Nephron progenitor cell (in vitro differentiated cells): ENCODE results near the gene CTTNBP2.
A peak's percentile ranks its signal among the peaks of the same experiment; 100 is the strongest.

Experiments used
- DNase-seq: peaks from one replicate; pipeline ENCODE4 v3.0.0; 2021
- H3K27ac Mint-ChIP-seq: 2 replicates; pipeline ENCODE4 v1.8.0; 2021; ENCODE audit warnings: mild to moderate bottlenecking, moderate library complexity, mixed read lengths
- H3K27me3 Mint-ChIP-seq: 2 replicates; pipeline ENCODE4 v1.8.0; 2021; ENCODE audit warnings: mild to moderate bottlenecking, low read depth, mixed read lengths; ENCODE audit not compliant: poor library complexity
- H3K36me3 Mint-ChIP-seq: 2 replicates; pipeline ENCODE4 v1.8.0; 2021; ENCODE audit warnings: low read depth, mixed read lengths
- H3K4me1 Mint-ChIP-seq: 2 replicates; pipeline ENCODE4 v1.8.0; 2021; ENCODE audit warnings: mixed read lengths
- H3K4me3 Mint-ChIP-seq: 2 replicates; pipeline ENCODE4 v1.8.0; 2021; ENCODE audit warnings: mild to moderate bottlenecking, moderate library complexity, mixed read lengths
- H3K9me3 Mint-ChIP-seq: 2 replicates; pipeline ENCODE4 v1.8.0; 2021; ENCODE audit warnings: mild to moderate bottlenecking, moderate library complexity, mixed read lengths
- TF ChIP-seq, protein P1 (sequence below): fragments of 200-600 bp; sonication (generic); IDR thresholded peaks from 2 replicates; pipeline ENCODE4 v1.5.0; 2021; ENCODE audit warnings: antibody characterized with exemption

The CTTNBP2 gene

DNA sequence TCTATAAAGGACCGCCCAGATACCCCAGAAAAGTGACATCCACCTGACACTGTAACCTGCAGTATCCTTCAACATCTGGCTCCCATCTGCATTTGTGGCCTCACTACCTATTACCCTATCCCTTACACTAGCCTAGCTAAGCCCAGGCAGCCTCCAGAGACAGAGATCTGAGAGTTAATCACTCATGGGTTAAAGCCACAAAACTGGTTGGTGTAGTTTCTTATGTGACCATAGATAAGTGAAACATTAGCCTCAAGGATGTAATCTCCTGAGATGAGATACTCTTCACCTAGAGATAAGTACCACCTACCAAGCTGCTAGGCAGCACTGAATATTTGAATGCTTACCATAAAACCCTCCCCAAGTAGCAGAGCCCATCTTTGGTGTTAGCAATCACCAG lies 35.4 kb downstream of the CTTNBP2 start:
- no peak overlapping the region for H3K27ac Mint-ChIP-seq
- TF ChIP-seq, protein P1, sequence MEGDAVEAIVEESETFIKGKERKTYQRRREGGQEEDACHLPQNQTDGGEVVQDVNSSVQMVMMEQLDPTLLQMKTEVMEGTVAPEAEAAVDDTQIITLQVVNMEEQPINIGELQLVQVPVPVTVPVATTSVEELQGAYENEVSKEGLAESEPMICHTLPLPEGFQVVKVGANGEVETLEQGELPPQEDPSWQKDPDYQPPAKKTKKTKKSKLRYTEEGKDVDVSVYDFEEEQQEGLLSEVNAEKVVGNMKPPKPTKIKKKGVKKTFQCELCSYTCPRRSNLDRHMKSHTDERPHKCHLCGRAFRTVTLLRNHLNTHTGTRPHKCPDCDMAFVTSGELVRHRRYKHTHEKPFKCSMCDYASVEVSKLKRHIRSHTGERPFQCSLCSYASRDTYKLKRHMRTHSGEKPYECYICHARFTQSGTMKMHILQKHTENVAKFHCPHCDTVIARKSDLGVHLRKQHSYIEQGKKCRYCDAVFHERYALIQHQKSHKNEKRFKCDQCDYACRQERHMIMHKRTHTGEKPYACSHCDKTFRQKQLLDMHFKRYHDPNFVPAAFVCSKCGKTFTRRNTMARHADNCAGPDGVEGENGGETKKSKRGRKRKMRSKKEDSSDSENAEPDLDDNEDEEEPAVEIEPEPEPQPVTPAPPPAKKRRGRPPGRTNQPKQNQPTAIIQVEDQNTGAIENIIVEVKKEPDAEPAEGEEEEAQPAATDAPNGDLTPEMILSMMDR = no peak
- H3K4me1 Mint-ChIP-seq = peaks cover 37% of the 10 kb centered on the region
- H3K27me3 Mint-ChIP-seq = no peaks in the 10 kb centered on the region
- H3K4me3 Mint-ChIP-seq = no peak overlapping the region
- H3K36me3 Mint-ChIP-seq = peaks cover 78% of the 10 kb centered on the region
- peaks cover 30% of the 10 kb centered on the region for H3K9me3 Mint-ChIP-seq
- DNase-seq = no peak

DNA sequence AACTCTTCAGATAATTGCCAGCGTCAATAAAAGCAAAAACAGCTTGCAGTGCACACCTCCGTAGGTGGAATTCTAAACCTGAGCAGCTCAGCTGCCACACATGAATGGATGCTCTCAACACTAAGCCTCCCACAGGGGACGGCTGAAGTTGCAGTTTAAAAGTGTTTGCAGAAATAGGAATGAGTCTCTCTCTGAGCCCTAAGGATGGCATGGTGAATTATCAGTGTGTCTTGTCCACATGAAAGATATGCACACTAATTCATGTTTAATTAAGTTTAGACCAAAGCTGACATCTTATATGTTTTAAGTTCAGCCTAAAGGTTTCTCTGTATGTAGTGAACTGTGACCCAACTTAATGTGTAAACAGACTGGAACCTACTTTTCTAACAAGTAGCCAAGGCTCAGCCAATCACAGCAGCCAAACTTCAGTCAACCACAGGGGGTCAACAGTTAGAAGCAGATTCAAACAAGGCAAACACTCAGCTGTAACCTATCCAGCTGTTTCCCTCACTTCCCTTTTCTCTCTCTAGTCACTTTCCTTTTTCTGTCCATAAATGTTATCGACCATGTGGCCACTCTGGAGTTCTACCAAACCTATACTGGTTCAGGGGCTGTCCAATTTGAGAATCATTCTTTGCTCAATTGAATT lies 38.1 kb downstream of the CTTNBP2 start:
- H3K4me3 Mint-ChIP-seq = no peak overlapping the region
- H3K36me3 Mint-ChIP-seq = peaks cover 81% of the 10 kb centered on the region
- peaks cover 49% of the 10 kb centered on the region for H3K4me1 Mint-ChIP-seq
- TF ChIP-seq, protein P1 = no peak
- H3K27ac Mint-ChIP-seq = peak overlapping the region; percentile 73
- no peak for DNase-seq
- no peaks in the 10 kb centered on the region for H3K27me3 Mint-ChIP-seq
- peaks cover 30% of the 10 kb centered on the region for H3K9me3 Mint-ChIP-seq

DNA sequence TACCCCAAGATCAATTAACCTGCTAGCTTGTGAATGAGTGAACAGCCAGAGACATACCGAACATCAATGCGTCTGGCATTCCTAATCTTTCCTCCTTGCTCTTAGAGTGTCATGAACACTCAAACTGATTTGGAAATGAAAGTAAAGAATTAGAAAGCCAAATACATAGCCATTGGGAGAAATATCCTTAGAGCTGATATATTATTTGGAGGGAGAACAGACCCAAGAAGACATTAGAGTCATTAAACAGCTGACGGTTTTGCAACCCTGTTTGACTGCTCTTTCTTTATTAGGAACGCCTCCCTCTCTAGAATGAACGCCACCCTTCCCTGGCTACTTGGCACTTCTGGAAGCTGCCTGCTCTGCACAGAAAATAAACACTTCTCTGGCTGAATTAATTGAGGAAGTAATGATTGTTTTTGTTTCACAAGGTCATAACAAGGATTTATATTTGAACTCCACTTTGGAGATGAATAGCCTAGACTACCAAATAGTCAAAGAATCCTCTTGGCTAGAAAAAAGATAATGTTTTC lies 42.8 kb downstream of the CTTNBP2 start:
- DNase-seq = no peak
- TF ChIP-seq, protein P1 = no peak
- Mint-ChIP-seq H3K4me1 (peaks cover 53% of the 10 kb centered on the region), H3K27ac (peak overlapping the region; percentile 71), H3K9me3 (peaks cover 10% of the 10 kb centered on the region), H3K36me3 (peaks cover 59% of the 10 kb centered on the region), H3K27me3 (no peaks in the 10 kb centered on the region), H3K4me3 (no peak overlapping the region)

DNA sequence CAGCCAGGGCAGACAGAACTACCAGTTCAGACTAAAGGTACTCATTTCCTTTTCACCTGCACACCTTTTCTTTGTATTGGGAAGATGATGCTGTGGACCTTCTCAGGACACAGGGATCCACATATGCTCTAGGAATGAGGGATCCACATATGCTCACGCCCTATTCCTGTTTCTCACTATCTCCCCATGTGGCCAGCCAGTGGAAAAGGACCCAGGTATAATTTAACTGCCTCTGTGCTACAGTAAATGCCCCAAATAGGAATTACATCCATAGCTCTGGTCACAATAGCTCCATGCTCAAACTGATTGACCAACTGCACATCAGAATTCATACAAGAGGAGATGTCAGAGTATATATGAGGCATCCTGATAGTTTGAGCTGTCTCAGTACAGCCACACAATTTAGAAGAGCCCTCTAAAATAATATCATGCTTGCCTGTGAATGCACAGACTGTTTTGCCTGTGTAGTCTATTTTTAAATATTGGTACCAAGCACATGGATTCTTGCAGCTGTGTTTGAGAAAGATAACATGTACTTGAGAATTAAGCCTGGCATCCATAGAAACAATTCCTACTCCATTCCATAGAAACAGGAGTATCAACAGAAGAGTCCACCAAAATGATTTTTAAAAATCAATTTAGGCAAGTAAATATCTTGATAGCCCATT lies 43.7 kb downstream of the CTTNBP2 start:
- DNase-seq = no peak
- Mint-ChIP-seq H3K4me3 (no peak overlapping the region), H3K9me3 (peaks cover 7% of the 10 kb centered on the region), H3K4me1 (peaks cover 44% of the 10 kb centered on the region), H3K27me3 (no peaks in the 10 kb centered on the region), H3K36me3 (peaks cover 59% of the 10 kb centered on the region), H3K27ac (no peak overlapping the region)
- TF ChIP-seq, protein P1 = no peak

DNA sequence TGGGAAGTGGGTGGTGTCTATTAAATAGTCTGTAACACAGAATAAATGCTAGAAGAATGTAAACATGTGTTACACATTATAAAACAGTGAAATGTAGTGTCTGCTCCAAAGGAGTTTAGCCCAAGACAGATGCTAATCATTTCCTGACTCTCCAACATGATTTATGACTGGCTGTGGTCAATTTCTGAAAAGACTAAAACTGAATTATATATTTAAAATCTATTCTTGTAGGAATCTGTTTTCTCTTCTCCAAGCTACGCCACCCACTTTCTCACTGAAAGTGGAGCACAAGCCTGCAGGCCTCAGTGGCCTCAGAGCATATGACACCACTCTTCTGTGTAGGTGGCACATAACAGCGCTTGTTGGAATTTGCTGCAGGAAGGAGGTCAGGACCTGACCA lies 44.4 kb downstream of the CTTNBP2 start:
- no peak overlapping the region for H3K4me3 Mint-ChIP-seq
- TF ChIP-seq, protein P1 = no peak
- no peak for DNase-seq
- no peak overlapping the region for H3K27ac Mint-ChIP-seq
- H3K36me3 Mint-ChIP-seq = peaks cover 58% of the 10 kb centered on the region
- H3K9me3 Mint-ChIP-seq = peaks cover 7% of the 10 kb centered on the region
- peaks cover 41% of the 10 kb centered on the region for H3K4me1 Mint-ChIP-seq
- no peaks in the 10 kb centered on the region for H3K27me3 Mint-ChIP-seq
